NCI-H1417 (cell line): Measurements from ENCODE around the gene KRT16.
"Not testable (repeated sequence)": the region's sequence is repeated elsewhere in the genome, so short reads cannot be mapped to it uniquely, and the experiment has no call there.

ENCODE experiments used
- DNase-seq, 3 experiments: peaks; one replicate each; lab custom pipeline; 2025; lab: John Stamatoyannopoulos, UW

Gene KRT16

DNA sequence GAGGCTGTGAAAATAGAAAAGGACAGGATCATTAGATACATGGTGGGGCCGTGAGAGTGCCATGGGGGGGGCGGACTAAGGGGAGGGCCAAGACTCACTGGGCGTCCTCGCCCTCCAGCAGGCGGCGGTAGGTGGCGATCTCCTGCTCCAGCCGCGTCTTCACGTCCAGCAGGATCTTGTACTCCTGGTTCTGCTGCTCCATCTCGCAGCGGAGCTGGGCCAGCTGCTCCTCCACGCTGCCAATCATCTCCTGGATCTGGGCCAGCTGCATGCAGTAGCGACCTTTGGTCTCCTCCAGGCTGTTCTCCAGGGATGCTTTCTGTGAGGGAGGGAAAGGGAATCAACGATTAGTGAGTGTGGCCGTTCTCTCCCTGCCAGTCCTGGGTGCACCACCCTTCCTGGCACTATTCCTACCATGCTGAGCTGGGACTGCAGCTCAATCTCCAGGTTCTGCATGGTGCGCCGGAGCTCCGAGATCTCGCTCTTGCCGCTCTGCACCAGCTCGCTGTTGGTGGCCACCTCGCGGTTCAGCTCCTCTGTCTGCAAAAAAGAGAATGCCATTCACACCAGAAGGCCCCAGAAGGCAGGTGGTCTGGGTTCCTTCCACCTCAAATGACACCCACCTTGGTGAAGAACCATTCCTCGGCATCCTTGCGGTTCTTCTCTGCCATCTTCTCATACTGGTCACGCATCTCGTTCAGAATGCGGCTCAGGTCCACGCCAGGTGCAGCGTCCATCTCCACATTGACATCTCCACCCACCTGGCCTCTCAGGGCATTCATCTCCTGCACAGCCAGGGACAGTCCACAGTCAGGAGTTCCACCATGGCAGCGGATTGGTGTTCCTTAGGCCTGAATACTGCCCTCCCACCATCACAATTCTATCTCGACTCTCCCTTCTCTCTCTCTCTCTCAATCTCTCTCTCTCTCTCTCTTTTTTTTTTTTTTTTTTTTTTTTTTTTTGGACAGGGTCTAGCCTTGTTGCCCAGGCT lies 29.1 kb downstream of the KRT16 start:
- DNase-seq, result no peak

- DNase-seq, result not testable (repeated sequence)
Measured at GRCh38 chr17:41582061-41582968, 30.3 kb downstream of the KRT16 start.

- no peak for DNase-seq
Measured at GRCh38 chr17:41581366-41582060, 31.1 kb downstream of the KRT16 start.

DNA sequence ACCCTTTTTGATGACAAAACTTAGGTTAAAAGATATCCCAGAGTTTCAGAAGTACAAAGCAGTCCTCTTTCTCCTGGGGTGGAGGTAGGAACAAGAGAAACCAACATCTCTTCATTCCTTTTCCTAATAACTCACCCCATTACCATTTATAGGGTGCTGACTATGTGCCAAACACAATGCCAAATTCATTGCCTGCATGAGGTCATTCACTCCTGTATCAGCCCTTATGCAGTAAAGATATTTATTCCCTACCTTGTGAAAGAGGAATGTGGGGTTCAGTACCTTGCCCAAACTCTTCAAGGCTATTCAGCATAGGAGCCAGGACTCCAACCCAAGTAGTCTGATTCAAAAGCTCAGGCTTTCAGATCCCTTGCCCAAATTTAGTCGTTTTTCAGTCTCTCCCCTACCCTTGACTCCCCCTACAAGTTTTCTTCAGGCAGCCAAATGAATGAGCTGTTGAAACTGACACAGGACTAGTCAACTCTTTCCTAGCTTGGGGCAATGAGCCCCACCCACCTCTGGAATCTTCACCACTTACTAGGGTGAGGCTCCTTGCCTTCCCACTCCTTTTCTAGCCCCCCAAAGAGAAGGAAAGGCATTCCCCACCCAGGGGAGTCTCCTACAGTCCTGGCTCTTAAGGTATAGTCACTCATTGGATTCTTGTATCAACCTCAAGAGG lies 31.7 kb downstream of the KRT16 start:
- DNase-seq, result no peak

DNA sequence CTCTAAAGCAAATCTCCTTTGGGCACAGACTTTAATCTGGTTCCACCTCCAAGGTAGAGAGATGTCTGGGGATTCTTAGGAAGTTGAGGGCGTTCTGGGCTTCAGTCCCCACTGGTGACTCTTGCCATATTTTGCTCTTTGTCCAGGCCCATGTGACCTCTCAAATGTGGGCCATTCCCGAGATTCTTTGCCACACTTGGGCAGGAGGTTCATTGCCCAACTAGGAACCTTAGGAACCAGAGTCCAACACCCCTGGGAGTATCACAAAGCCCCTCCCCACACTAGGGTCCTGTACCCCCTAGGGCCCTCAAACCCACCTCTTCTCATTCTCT lies 32.4 kb downstream of the KRT16 start:
- DNase-seq, result no peak

GRCh38 chr17:41579484-41580243 lies 32.9 kb downstream of the KRT16 start:
- peak; percentile 39 to 69 (median 67) for DNase-seq

- no peak for DNase-seq
Measured at GRCh38 chr17:41578971-41579370, 33.6 kb downstream of the KRT16 start.

DNA sequence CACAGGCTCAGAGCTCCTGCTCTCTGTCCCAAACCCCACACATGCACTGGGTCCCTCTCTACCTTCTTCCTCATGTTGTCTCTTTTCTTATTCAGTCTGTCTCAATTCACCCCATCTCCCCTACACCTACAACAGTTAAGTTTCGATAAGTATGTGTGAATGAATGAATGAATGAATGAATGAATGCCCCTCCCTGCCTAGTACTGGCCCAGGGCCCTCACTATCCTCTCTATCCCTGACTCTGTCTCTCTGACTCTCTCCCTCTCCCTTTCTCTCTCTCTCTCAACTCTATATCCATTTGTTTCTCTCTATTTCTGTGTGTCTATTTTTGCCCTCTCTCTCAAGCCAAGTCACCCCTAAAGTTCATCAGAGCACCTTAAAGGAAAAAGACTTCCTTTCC lies 34.0 kb downstream of the KRT16 start:
- no peak for DNase-seq

DNA sequence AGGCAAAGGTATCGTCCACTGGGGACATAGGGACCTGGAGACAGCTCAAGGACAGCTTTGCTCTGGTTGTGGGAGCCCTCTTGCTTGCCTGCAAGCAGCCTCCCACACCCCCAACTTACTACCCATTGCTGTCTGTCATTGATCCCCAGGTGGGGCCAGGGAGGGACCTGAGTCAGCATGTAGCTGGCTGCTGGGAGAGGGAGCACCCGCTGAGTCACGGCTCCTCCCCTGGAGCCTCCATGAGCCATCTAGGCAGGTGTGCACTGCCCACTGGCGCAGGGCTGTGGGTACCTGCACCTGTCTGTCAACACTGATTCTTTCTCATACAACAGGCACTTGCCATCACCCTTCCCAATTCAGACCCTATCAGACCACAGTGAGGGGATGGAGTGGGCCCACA lies 35.8 kb downstream of the KRT16 start:
- DNase-seq, result peak in 2 of 3 experiments; percentile 43 to 62

- DNase-seq, result no peak
Measured at GRCh38 chr17:41575336-41575735, 37.2 kb downstream of the KRT16 start.

- peak in 2 of 3 experiments; percentile 78 to 90 for DNase-seq
Measured at GRCh38 chr17:41571561-41572434, 40.8 kb downstream of the KRT16 start, which contains the start of gene KRT9. Gene KRT9, minus strand, starts transcription at chr17:41572059. Its CDS starts 67 bp downstream, at chr17:41571992.

GRCh38 chr17:41567317-41567716 lies 45.2 kb downstream of the KRT16 start:
- no peak for DNase-seq

- DNase-seq, result no peak
Measured at GRCh38 chr17:41565338-41565737, 47.2 kb downstream of the KRT16 start.

GRCh38 chr17:41563607-41564170 lies 48.9 kb downstream of the KRT16 start:
- peak in 1 of 3 experiments; percentile 63 for DNase-seq

DNA sequence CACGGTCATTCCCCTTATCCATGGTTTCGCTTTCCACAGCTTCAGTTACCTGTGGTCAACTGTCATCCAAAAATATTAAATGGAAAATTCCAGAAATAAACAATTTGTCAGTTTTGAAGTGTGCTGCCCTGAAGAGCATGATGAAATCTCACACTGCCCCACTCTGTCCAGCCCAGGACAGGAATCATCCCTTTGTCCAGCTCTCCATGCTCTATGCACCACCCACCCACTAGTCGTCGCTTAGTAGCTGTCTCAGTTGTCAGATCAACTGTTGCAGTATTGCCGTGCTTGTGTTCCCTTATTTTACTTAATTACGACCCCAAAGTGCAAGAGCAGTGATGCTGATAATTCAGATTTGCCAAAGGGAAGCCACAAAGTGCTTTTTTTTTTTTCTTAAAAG lies 51.0 kb downstream of the KRT16 start:
- no peak for DNase-seq
